H9 (cell line): ENCODE results near the gene KRT2. TPM values are rescaled to one million over a fixed set of nuclear protein-coding genes. Genes with fewer than 3 reads are reported as not detected.

Experiments used
- DNase-seq: peaks from one replicate; pipeline ENCODE4 v3.0.0-alpha.2; 2017
- H2AFZ ChIP-seq: one replicate; pipeline ENCODE4 v1.6.1; 2013; ENCODE audit warnings: mild to moderate bottlenecking, low read length, control low read depth, moderate library complexity
- H2AK5ac ChIP-seq: 2 replicates; pipeline ENCODE4 v1.6.1; 2013; ENCODE audit warnings: low read length, control low read depth, mixed read lengths; ENCODE audit not compliant: insufficient read length
- H2BK120ac ChIP-seq: one replicate; pipeline ENCODE4 v1.6.1; 2013; ENCODE audit warnings: low read depth, mild to moderate bottlenecking, low read length, control low read depth, inconsistent platforms; ENCODE audit not compliant: poor library complexity, severe bottlenecking
- H2BK12ac ChIP-seq: 2 replicates; pipeline ENCODE4 v1.6.1; 2013; ENCODE audit warnings: low read length, control low read depth, mixed read lengths, low read depth; ENCODE audit not compliant: insufficient read length
- H2BK15ac ChIP-seq: 2 replicates; pipeline ENCODE4 v1.6.1; 2013; ENCODE audit warnings: low read depth, low read length, control low read depth
- H2BK20ac ChIP-seq: one replicate; pipeline ENCODE4 v1.6.1; 2013; ENCODE audit warnings: low read depth, mild to moderate bottlenecking, low read length, control low read depth, inconsistent platforms; ENCODE audit not compliant: poor library complexity, severe bottlenecking
- H2BK5ac ChIP-seq: 2 replicates; pipeline ENCODE4 v1.6.1; 2013; ENCODE audit warnings: low read length, control low read depth, mixed read lengths; ENCODE audit not compliant: insufficient read length
- H3K14ac ChIP-seq: 2 replicates; pipeline ENCODE4 v1.6.1; 2013; ENCODE audit warnings: low read length, control low read depth; ENCODE audit not compliant: insufficient read depth
- H3K18ac ChIP-seq: 2 replicates; pipeline ENCODE4 v1.6.1; 2013; ENCODE audit warnings: low read depth, mild to moderate bottlenecking, mixed read lengths, low read length, control low read depth; ENCODE audit not compliant: insufficient read length
- H3K23ac ChIP-seq: 2 replicates; pipeline ENCODE4 v1.6.1; 2013; ENCODE audit warnings: low read length, control low read depth, mixed read lengths, low read depth; ENCODE audit not compliant: insufficient read length
- H3K23me2 ChIP-seq: 2 replicates; pipeline ENCODE4 v1.6.1; 2013; ENCODE audit warnings: low read depth, mild to moderate bottlenecking, mixed read lengths, low read length, control low read depth; ENCODE audit not compliant: insufficient read length, poor library complexity, severe bottlenecking
- H3K27ac ChIP-seq: 2 replicates; pipeline ENCODE4 v1.5.1; 2013; ENCODE audit warnings: low read length, control low read depth, mixed read lengths, low read depth; ENCODE audit not compliant: insufficient read length
- H3K27me3 ChIP-seq: 2 replicates; pipeline ENCODE4 v1.6.1; 2013; ENCODE audit warnings: low read length, control low read depth, inconsistent platforms; ENCODE audit not compliant: insufficient read depth
- H3K4ac ChIP-seq: 2 replicates; pipeline ENCODE4 v1.6.1; 2013; ENCODE audit warnings: low read depth, mild to moderate bottlenecking, control low read depth, inconsistent platforms, low read length, moderate library complexity
- H3K4me1 ChIP-seq: 2 replicates; pipeline ENCODE4 v1.6.1; 2013; ENCODE audit warnings: low read length, control low read depth, inconsistent platforms; ENCODE audit not compliant: insufficient read depth
- H3K4me2 ChIP-seq: 2 replicates; pipeline ENCODE4 v1.6.1; 2013; ENCODE audit warnings: low read length, control low read depth, mixed read lengths; ENCODE audit not compliant: insufficient read length, insufficient read depth
- H3K56ac ChIP-seq: 2 replicates; pipeline ENCODE4 v1.6.1; 2013; ENCODE audit warnings: low read depth, mild to moderate bottlenecking, mixed read lengths, low read length, control low read depth; ENCODE audit not compliant: insufficient read length
- H3K79me1 ChIP-seq: 2 replicates; pipeline ENCODE4 v1.6.1; 2013; ENCODE audit warnings: low read depth, mild to moderate bottlenecking, moderate library complexity, low read length, control low read depth, inconsistent platforms; ENCODE audit not compliant: insufficient read depth, poor library complexity, severe bottlenecking
- H3K79me2 ChIP-seq: 2 replicates; pipeline ENCODE4 v1.6.1; 2013; ENCODE audit warnings: low read length, control low read depth, inconsistent platforms; ENCODE audit not compliant: insufficient read depth
- H3K9ac ChIP-seq: 2 replicates; pipeline ENCODE4 v1.6.1; 2013; ENCODE audit warnings: low read length, control low read depth, mixed read lengths; ENCODE audit not compliant: insufficient read length; ENCODE audit errors: extremely low read depth
- H3K9me3 ChIP-seq: one replicate; pipeline ENCODE4 v1.6.1; 2013; ENCODE audit warnings: low read depth, low read length, inconsistent platforms; ENCODE audit not compliant: control insufficient read depth
- H3T11ph ChIP-seq: one replicate; pipeline ENCODE4 v1.6.1; 2013; ENCODE audit warnings: mild to moderate bottlenecking, low read length, control low read depth, inconsistent platforms
- H4K20me1 ChIP-seq: one replicate; pipeline ENCODE4 v1.6.1; 2013; ENCODE audit not compliant: control insufficient read depth, insufficient read length, insufficient read depth
- H4K5ac ChIP-seq: 2 replicates; pipeline ENCODE4 v1.6.1; 2013; ENCODE audit warnings: low read depth, mild to moderate bottlenecking, mixed read lengths, low read length, control low read depth; ENCODE audit not compliant: insufficient read length
- H4K8ac ChIP-seq: replicated peaks from 2 replicates; pipeline ENCODE4 v1.6.1; 2013; ENCODE audit warnings: low read length, control low read depth, mixed read lengths, low read depth; ENCODE audit not compliant: insufficient read length
- H4K91ac ChIP-seq: 2 replicates; pipeline ENCODE4 v1.6.1; 2013; ENCODE audit warnings: low read depth, mild to moderate bottlenecking, moderate library complexity, mixed read lengths, low read length, control low read depth; ENCODE audit not compliant: insufficient read length
- H3K27ac Mint-ChIP-seq, 3 experiments: 2 replicates in 2 of 3; 3 replicates in 1 of 3; pipeline ENCODE4 v1.8.0; 2020 to 2021; ENCODE audit warnings: mixed read lengths in 3 of 3, mild to moderate bottlenecking in 1 of 3, moderate library complexity in 1 of 3
- H3K27me3 Mint-ChIP-seq: 2 replicates; pipeline ENCODE4 v1.8.0; 2021; ENCODE audit warnings: low read depth, mild to moderate bottlenecking, moderate library complexity, mixed read lengths
- H3K36me3 Mint-ChIP-seq, 3 experiments: 2 replicates in 2 of 3; 3 replicates in 1 of 3; pipeline ENCODE4 v1.8.0; 2020 to 2021; ENCODE audit warnings: low read depth in 3 of 3, mixed read lengths in 3 of 3; ENCODE audit not compliant: insufficient read depth in 1 of 3
- H3K4me1 Mint-ChIP-seq, 2 experiments: 2 replicates each; pipeline ENCODE4 v1.8.0; 2020; ENCODE audit warnings: mixed read lengths in 2 of 2
- H3K4me3 Mint-ChIP-seq, 2 experiments: 2 replicates in 1 of 2; 3 replicates in 1 of 2; pipeline ENCODE4 v1.8.0; 2020 to 2021; ENCODE audit warnings: mild to moderate bottlenecking in 2 of 2, mixed read lengths in 2 of 2, moderate library complexity in 1 of 2
- H3K9me3 Mint-ChIP-seq, 2 experiments: 2 replicates in 1 of 2; 3 replicates in 1 of 2; pipeline ENCODE4 v1.8.0; 2020; ENCODE audit warnings: mild to moderate bottlenecking in 2 of 2, mixed read lengths in 2 of 2, moderate library complexity in 1 of 2
- WGBS: extraction: QIAGEN DNeasy Blood & Tissue Kit; methylation state at CpG from one replicate; pipeline ENCODE4 v1.1.7; 2013; ENCODE audit warnings: missing lambda C conversion rate, low lambda C conversion rate, mixed read lengths; ENCODE audit not compliant: insufficient read length; ENCODE audit errors: extremely low coverage; 5-methylcytosine and 5-hydroxymethylcytosine counted together
- total RNA-seq: library from RNA; stranded (reverse); gene quantifications from 2 replicates; pipeline ENCODE4 v1.2.1, GENCODE V29; 2021
- TF ChIP-seq, protein P1 (sequence below): fragments of 200-600 bp; sonication (generic); conservative IDR thresholded peaks from 3 replicates; pipeline ENCODE4 v1.8.0; 2021; ENCODE audit warnings: antibody characterized with exemption, mild to moderate bottlenecking

The KRT2 gene
- total RNA-seq, 1 experiment from 2014 or later = not detected

- no peak overlapping the region for H3K23ac ChIP-seq
- no peaks in the 10 kb centered on the region for H3K9me3 ChIP-seq
- TF ChIP-seq, protein P1, sequence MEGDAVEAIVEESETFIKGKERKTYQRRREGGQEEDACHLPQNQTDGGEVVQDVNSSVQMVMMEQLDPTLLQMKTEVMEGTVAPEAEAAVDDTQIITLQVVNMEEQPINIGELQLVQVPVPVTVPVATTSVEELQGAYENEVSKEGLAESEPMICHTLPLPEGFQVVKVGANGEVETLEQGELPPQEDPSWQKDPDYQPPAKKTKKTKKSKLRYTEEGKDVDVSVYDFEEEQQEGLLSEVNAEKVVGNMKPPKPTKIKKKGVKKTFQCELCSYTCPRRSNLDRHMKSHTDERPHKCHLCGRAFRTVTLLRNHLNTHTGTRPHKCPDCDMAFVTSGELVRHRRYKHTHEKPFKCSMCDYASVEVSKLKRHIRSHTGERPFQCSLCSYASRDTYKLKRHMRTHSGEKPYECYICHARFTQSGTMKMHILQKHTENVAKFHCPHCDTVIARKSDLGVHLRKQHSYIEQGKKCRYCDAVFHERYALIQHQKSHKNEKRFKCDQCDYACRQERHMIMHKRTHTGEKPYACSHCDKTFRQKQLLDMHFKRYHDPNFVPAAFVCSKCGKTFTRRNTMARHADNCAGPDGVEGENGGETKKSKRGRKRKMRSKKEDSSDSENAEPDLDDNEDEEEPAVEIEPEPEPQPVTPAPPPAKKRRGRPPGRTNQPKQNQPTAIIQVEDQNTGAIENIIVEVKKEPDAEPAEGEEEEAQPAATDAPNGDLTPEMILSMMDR = no peak
- no peak overlapping the region for H3K27ac ChIP-seq
- no peak overlapping the region for H3K4me2 ChIP-seq
- H2BK120ac ChIP-seq = no peak overlapping the region
- peaks cover 10 to 16% of the 10 kb centered on the region in 2 experiments for H3K4me1 Mint-ChIP-seq
- no peak overlapping the region for H4K91ac ChIP-seq
- H3K4ac ChIP-seq = no peak overlapping the region
- H2BK12ac ChIP-seq = no peak overlapping the region
- H3K14ac ChIP-seq = no peak overlapping the region
- H4K8ac ChIP-seq = no peak overlapping the region
- no peak overlapping the region for H2AK5ac ChIP-seq
- no peaks in the 10 kb centered on the region for H3K79me1 ChIP-seq
- H2BK5ac ChIP-seq = no peak overlapping the region
- H3K23me2 ChIP-seq = peaks cover 9% of the 10 kb centered on the region
- no peak overlapping the region for H3T11ph ChIP-seq
- DNase-seq = no peak
- H3K4me3 Mint-ChIP-seq = no peak overlapping the region
- H3K9ac ChIP-seq = no peak overlapping the region
- peaks cover 2% of the 10 kb centered on the region for H4K20me1 ChIP-seq
- peaks cover 3% of the 10 kb centered on the region; the same call in 1 of the 2 replicates for H3K4me1 ChIP-seq
- no peak overlapping the region for H2AFZ ChIP-seq
- H2BK20ac ChIP-seq = no peak overlapping the region
- H3K56ac ChIP-seq = no peak overlapping the region
- H3K18ac ChIP-seq = no peak overlapping the region
- H3K27me3 Mint-ChIP-seq = peaks cover 76% of the 10 kb centered on the region
- WGBS = no CpG with 5 or more reads among the region's 1 CpG
- no peaks in the 10 kb centered on the region for H3K9me3 Mint-ChIP-seq
- H4K5ac ChIP-seq = no peak overlapping the region
- no peaks in the 10 kb centered on the region; the same call in 1 of the 2 replicates for H3K27me3 ChIP-seq
- H3K27ac Mint-ChIP-seq = no peak overlapping the region
- no peaks in the 10 kb centered on the region for H3K79me2 ChIP-seq
- no peaks in the 10 kb centered on the region for H3K36me3 Mint-ChIP-seq
- no peak overlapping the region for H2BK15ac ChIP-seq
Observed at GRCh38 chr12:52689936-52690335, 37.9 kb upstream of the KRT2 start.
